ENCODE results near the gene C9orf50.
A peak's percentile ranks its signal among the peaks of the same experiment; 100 is the strongest.
"Not testable (repeated sequence)": the region's sequence is repeated elsewhere in the genome, so short reads cannot be mapped to it uniquely, and the experiment has no call there.

The C9orf50 gene

GRCh38 chr9:129662239-129662638, 41.3 kb upstream of the C9orf50 start:
- POLR2A ChIA-PET; H3K27ac ChIP-seq (ENCODE audit: extremely low read depth, low read depth, low read length); H3K9me3 ChIP-seq (ENCODE audit: control insufficient read depth, insufficient read depth, low read depth, low read length); H3K4me1 ChIP-seq (ENCODE audit: control insufficient read depth, insufficient read depth, low read length); H3K4me3 ChIP-seq (ENCODE audit: low read depth, low read length); H3K36me3 ChIP-seq (ENCODE audit: control insufficient read depth in 2 of 2, insufficient read depth in 1 of 2, low read length in 2 of 2): not testable (repeated sequence)
- peak; percentile 71 for TF ChIP-seq ZNF121 (tag by site-specific recombination; IDR thresholded peaks at IDR 0.05)
- CTCF ChIA-PET: interaction anchor here (1.0 to 1.4 kb wide), 4 partner anchors 75 to 522 kb away, joined by 3 to 5 read pairs (median 5); no protein-coding TSS in a partner anchor

- no peak overlapping the region for H3K27ac ChIP-seq (ENCODE audit: extremely low read depth, low read depth, low read length)
- CTCF ChIA-PET: interaction anchor here (0.6 to 1.4 kb wide), 5 partner anchors 18 to 129 kb away, joined by 3 to 5 read pairs (median 4); no protein-coding TSS in a partner anchor
- POLR2A ChIA-PET: no interaction called here
- TF ChIP-seq KLF17 (tag by site-specific recombination; IDR thresholded peaks at IDR 0.05) (no peak), ZNF354C (tag by site-specific recombination; IDR thresholded peaks at IDR 0.05; ENCODE audit: borderline replicate concordance, low read depth) (no peak), ZNF596 (tag by site-specific recombination; IDR thresholded peaks at IDR 0.05) (no peak), ZNF366 (tag by site-specific recombination; conservative IDR thresholded peaks at IDR 0.05) (no peak), ZNF670 (tag by site-specific recombination; IDR thresholded peaks at IDR 0.05; ENCODE audit: low read depth) (no peak), PRDM10 (tag by site-specific recombination; IDR thresholded peaks at IDR 0.05) (no peak), ZNF416 (tag by site-specific recombination; IDR thresholded peaks at IDR 0.05) (no peak), ZNF530 (tag by site-specific recombination; IDR thresholded peaks at IDR 0.05; ENCODE audit: low read depth) (no peak), ZNF76 (tag by site-specific recombination; IDR thresholded peaks at IDR 0.05; ENCODE audit: borderline replicate concordance, low read depth) (no peak), ZNF791 (tag by site-specific recombination; IDR thresholded peaks at IDR 0.05) (no peak), ZBTB8A (tag by site-specific recombination; IDR thresholded peaks at IDR 0.05) (no peak), ZNF747 (tag by site-specific recombination; IDR thresholded peaks at IDR 0.05) (no peak), RBAK (tag by site-specific recombination; IDR thresholded peaks at IDR 0.05) (no peak), GLIS1 (tag by site-specific recombination; IDR thresholded peaks at IDR 0.05) (no peak)
- no peaks in the 10 kb centered on the region for H3K36me3 ChIP-seq (ENCODE audit: control insufficient read depth in 2 of 2, insufficient read depth in 1 of 2, low read length in 2 of 2)
- no peaks in the 10 kb centered on the region for H3K4me1 ChIP-seq (ENCODE audit: control insufficient read depth, insufficient read depth, low read length)
- no peak overlapping the region for H3K4me3 ChIP-seq (ENCODE audit: low read depth, low read length)
- no peaks in the 10 kb centered on the region for H3K9me3 ChIP-seq (ENCODE audit: control insufficient read depth, insufficient read depth, low read depth, low read length)
These were observed 40.1 kb upstream of the C9orf50 start for GRCh38 chr9:129661029-129661428.

GRCh38 chr9:129656795-129657390, 36.0 kb upstream of the C9orf50 start:
- no peak overlapping the region for H3K4me3 ChIP-seq (ENCODE audit: low read depth, low read length)
- CTCF ChIA-PET: interaction anchor here (1.0 to 2.0 kb wide), 7 partner anchors 14 to 133 kb away, joined by 3 to 8 read pairs (median 4); no protein-coding TSS in a partner anchor
- no peaks in the 10 kb centered on the region for H3K36me3 ChIP-seq (ENCODE audit: control insufficient read depth in 2 of 2, insufficient read depth in 1 of 2, low read length in 2 of 2)
- no peak overlapping the region for H3K27ac ChIP-seq (ENCODE audit: extremely low read depth, low read depth, low read length)
- H3K4me1 ChIP-seq (ENCODE audit: control insufficient read depth, insufficient read depth, low read length): no peaks in the 10 kb centered on the region
- POLR2A ChIA-PET: interaction anchor here (0.7 kb wide), 1 partner anchor 273 kb away, joined by 3 read pairs; no protein-coding TSS in a partner anchor
- H3K9me3 ChIP-seq (ENCODE audit: control insufficient read depth, insufficient read depth, low read depth, low read length): no peaks in the 10 kb centered on the region
- TF ChIP-seq ZNF354C (tag by site-specific recombination; IDR thresholded peaks at IDR 0.05; ENCODE audit: borderline replicate concordance, low read depth): no peak
- peak; percentile 85 for TF ChIP-seq GLIS1 (tag by site-specific recombination; IDR thresholded peaks at IDR 0.05)
- no peak for TF ChIP-seq ZNF214 (tag by site-specific recombination; IDR thresholded peaks at IDR 0.05; ENCODE audit: borderline replicate concordance)
- peak; percentile 75 for TF ChIP-seq ZNF629 (tag by site-specific recombination; IDR thresholded peaks at IDR 0.05)
- TF ChIP-seq ZNF639 (tag by site-specific recombination; IDR thresholded peaks at IDR 0.05): peak; percentile 44; the same call in 1 of the 2 replicates
- TF ChIP-seq OSR2 (tag by site-specific recombination; IDR thresholded peaks at IDR 0.05): peak; percentile 30; the same call in 1 of the 2 replicates
- no peak for TF ChIP-seq ZNF274 (IDR thresholded peaks at IDR 0.05; ENCODE audit: low read length)
- TF ChIP-seq ZNF274 (tag by site-specific recombination; IDR thresholded peaks at IDR 0.05; ENCODE audit: borderline replicate concordance): no peak
- TF ChIP-seq ZBTB17 (tag by site-specific recombination; IDR thresholded peaks at IDR 0.05): 0 out of 2 replicates have a peak, but pooled peaks have one; percentile 27
